ENCODE data around the gene STAM2. TPM values are rescaled to one million over a fixed set of nuclear protein-coding genes. Genes with fewer than 3 reads are reported as not detected.
"Not testable (repeated sequence)": the region's sequence is repeated elsewhere in the genome, so short reads cannot be mapped to it uniquely, and the experiment has no call there.

Gene STAM2
- total RNA-seq, 1 donor from 2014 or later: 18.6 TPM

GRCh38 chr2:152166633-152167032 is 8.9 kb downstream of the STAM2 start:
- Mint-ChIP-seq H3K4me3 (no peak overlapping the region), H3K36me3 (ENCODE audit: low read depth) (peaks cover 6% of the 10 kb centered on the region), H3K4me1 (ENCODE audit: low read depth) (peaks cover 22% of the 10 kb centered on the region), H3K9me3 (peaks cover under 1% of the 10 kb centered on the region), H3K27ac (no peak overlapping the region), H3K27me3 (ENCODE audit: insufficient read depth) (no peaks in the 10 kb centered on the region)
- DNase-seq (ENCODE audit: low spot score): no peak
- intact Hi-C loops (cut with micrococcal nuclease): loop anchor here (1.0 to 2.0 kb wide), 2 partner anchors 9 to 32 kb away; partner anchors contain the start of gene STAM2

GRCh38 chr2:152165780-152166179 is 9.8 kb downstream of the STAM2 start:
- Mint-ChIP-seq H3K9me3 (peaks cover 3% of the 10 kb centered on the region), H3K27ac (no peak overlapping the region), H3K36me3 (ENCODE audit: low read depth) (peaks cover 8% of the 10 kb centered on the region), H3K27me3 (ENCODE audit: insufficient read depth) (no peaks in the 10 kb centered on the region), H3K4me1 (ENCODE audit: low read depth) (peaks cover 19% of the 10 kb centered on the region), H3K4me3 (no peak overlapping the region)
- DNase-seq (ENCODE audit: low spot score): no peak
- intact Hi-C loops (cut with micrococcal nuclease): loop anchor here (2.0 kb wide), 1 partner anchor 31 kb away; no protein-coding TSS in a partner anchor

GRCh38 chr2:152165306-152165705 is 10.3 kb downstream of the STAM2 start:
- no peak overlapping the region for H3K27ac Mint-ChIP-seq
- peaks cover 8% of the 10 kb centered on the region for H3K36me3 Mint-ChIP-seq (ENCODE audit: low read depth)
- no peak for DNase-seq (ENCODE audit: low spot score)
- peaks cover 3% of the 10 kb centered on the region for H3K9me3 Mint-ChIP-seq
- H3K4me3 Mint-ChIP-seq: no peak overlapping the region
- no peaks in the 10 kb centered on the region for H3K27me3 Mint-ChIP-seq (ENCODE audit: insufficient read depth)
- H3K4me1 Mint-ChIP-seq (ENCODE audit: low read depth): peaks cover 19% of the 10 kb centered on the region
- intact Hi-C loops (cut with micrococcal nuclease): no loop called here

- H3K27ac Mint-ChIP-seq; H3K4me3 Mint-ChIP-seq; H3K9me3 Mint-ChIP-seq; H3K27me3 Mint-ChIP-seq (ENCODE audit: insufficient read depth); H3K36me3 Mint-ChIP-seq (ENCODE audit: low read depth); DNase-seq (ENCODE audit: low spot score); intact Hi-C loops (cut with micrococcal nuclease): not testable (repeated sequence)
- H3K4me1 Mint-ChIP-seq (ENCODE audit: low read depth): peaks cover 14% of the 10 kb centered on the region
These were observed 11.9 kb downstream of the STAM2 start for GRCh38 chr2:152163669-152164068.

GRCh38 chr2:152162141-152162540 is 13.4 kb downstream of the STAM2 start:
- intact Hi-C loops (cut with micrococcal nuclease): no loop called here
- no peak for DNase-seq (ENCODE audit: low spot score)
- Mint-ChIP-seq H3K36me3 (ENCODE audit: low read depth) (peaks cover 12% of the 10 kb centered on the region), H3K27me3 (ENCODE audit: insufficient read depth) (no peaks in the 10 kb centered on the region), H3K4me3 (no peak overlapping the region), H3K4me1 (ENCODE audit: low read depth) (peaks cover 11% of the 10 kb centered on the region), H3K27ac (no peak overlapping the region), H3K9me3 (peaks cover 10% of the 10 kb centered on the region)

- no peak for DNase-seq (ENCODE audit: low spot score)
- intact Hi-C loops (cut with micrococcal nuclease): no loop called here
- Mint-ChIP-seq H3K27me3 (ENCODE audit: insufficient read depth) (no peaks in the 10 kb centered on the region), H3K4me1 (ENCODE audit: low read depth) (peaks cover 5% of the 10 kb centered on the region), H3K36me3 (ENCODE audit: low read depth) (peaks cover 14% of the 10 kb centered on the region), H3K9me3 (peaks cover 10% of the 10 kb centered on the region), H3K27ac (no peak overlapping the region), H3K4me3 (no peak overlapping the region)
These were observed 14.0 kb downstream of the STAM2 start for GRCh38 chr2:152161598-152161997.

- peaks cover 10% of the 10 kb centered on the region for H3K9me3 Mint-ChIP-seq
- H3K27me3 Mint-ChIP-seq (ENCODE audit: insufficient read depth); H3K4me1 Mint-ChIP-seq (ENCODE audit: low read depth); DNase-seq (ENCODE audit: low spot score); intact Hi-C loops (cut with micrococcal nuclease); H3K4me3 Mint-ChIP-seq; H3K27ac Mint-ChIP-seq: not testable (repeated sequence)
- peaks cover 14% of the 10 kb centered on the region for H3K36me3 Mint-ChIP-seq (ENCODE audit: low read depth)
These were observed 15.2 kb downstream of the STAM2 start for GRCh38 chr2:152160378-152160777.

GRCh38 chr2:152157253-152157652 is 18.3 kb downstream of the STAM2 start:
- peaks cover 14% of the 10 kb centered on the region for H3K36me3 Mint-ChIP-seq (ENCODE audit: low read depth)
- peaks cover 10% of the 10 kb centered on the region for H3K9me3 Mint-ChIP-seq
- no peak overlapping the region for H3K27ac Mint-ChIP-seq
- peaks cover 4% of the 10 kb centered on the region for H3K4me1 Mint-ChIP-seq (ENCODE audit: low read depth)
- intact Hi-C loops (cut with micrococcal nuclease): no loop called here
- no peak for DNase-seq (ENCODE audit: low spot score)
- no peaks in the 10 kb centered on the region for H3K27me3 Mint-ChIP-seq (ENCODE audit: insufficient read depth)
- no peak overlapping the region for H3K4me3 Mint-ChIP-seq

- Mint-ChIP-seq H3K27me3 (ENCODE audit: insufficient read depth) (no peaks in the 10 kb centered on the region), H3K27ac (no peak overlapping the region), H3K36me3 (ENCODE audit: low read depth) (peaks cover 9% of the 10 kb centered on the region), H3K4me1 (ENCODE audit: low read depth) (peaks cover 4% of the 10 kb centered on the region), H3K4me3 (no peak overlapping the region), H3K9me3 (peaks cover 7% of the 10 kb centered on the region)
- intact Hi-C loops (cut with micrococcal nuclease): no loop called here
- DNase-seq (ENCODE audit: low spot score): no peak
These were observed 20.4 kb downstream of the STAM2 start for GRCh38 chr2:152155209-152155608.

GRCh38 chr2:152154462-152154861 is 21.1 kb downstream of the STAM2 start:
- Mint-ChIP-seq H3K27ac (no peak overlapping the region), H3K9me3 (peaks cover 7% of the 10 kb centered on the region), H3K4me1 (ENCODE audit: low read depth) (peaks cover 4% of the 10 kb centered on the region), H3K27me3 (ENCODE audit: insufficient read depth) (no peaks in the 10 kb centered on the region), H3K4me3 (no peak overlapping the region), H3K36me3 (ENCODE audit: low read depth) (peaks cover 7% of the 10 kb centered on the region)
- intact Hi-C loops (cut with micrococcal nuclease): no loop called here
- no peak for DNase-seq (ENCODE audit: low spot score)

GRCh38 chr2:152134488-152135280 is 40.9 kb downstream of the STAM2 start:
- H3K36me3 Mint-ChIP-seq (ENCODE audit: low read depth): peaks cover 17% of the 10 kb centered on the region

GRCh38 chr2:152132306-152132705 is 43.3 kb downstream of the STAM2 start:
- Mint-ChIP-seq H3K27ac (no peak overlapping the region), H3K36me3 (ENCODE audit: low read depth) (peaks cover 11% of the 10 kb centered on the region), H3K27me3 (ENCODE audit: insufficient read depth) (no peaks in the 10 kb centered on the region), H3K4me3 (no peak overlapping the region), H3K9me3 (no peaks in the 10 kb centered on the region), H3K4me1 (ENCODE audit: low read depth) (peaks cover 15% of the 10 kb centered on the region)
- DNase-seq (ENCODE audit: low spot score): no peak
- intact Hi-C loops (cut with micrococcal nuclease): no loop called here

More at GRCh38 chr2:152134488-152135280, 40.9 kb downstream of the STAM2 start:
- Mint-ChIP-seq H3K4me1 (ENCODE audit: low read depth) (peaks cover 15% of the 10 kb centered on the region), H3K27me3 (ENCODE audit: insufficient read depth) (no peaks in the 10 kb centered on the region), H3K27ac (no peak overlapping the region), H3K4me3 (no peak overlapping the region), H3K9me3 (no peaks in the 10 kb centered on the region)
- peak; percentile 5 for DNase-seq (ENCODE audit: low spot score)
- intact Hi-C loops (cut with micrococcal nuclease): loop anchor here (2.0 kb wide), 3 partner anchors 32 to 42 kb away; partner anchors contain the start of gene CACNB4

- Mint-ChIP-seq H3K27ac (no peak overlapping the region), H3K27me3 (ENCODE audit: insufficient read depth) (no peaks in the 10 kb centered on the region), H3K36me3 (ENCODE audit: low read depth) (peaks cover 15% of the 10 kb centered on the region), H3K4me1 (ENCODE audit: low read depth) (no peaks in the 10 kb centered on the region), H3K9me3 (no peaks in the 10 kb centered on the region), H3K4me3 (no peak overlapping the region)
- DNase-seq (ENCODE audit: low spot score): no peak
- intact Hi-C loops (cut with micrococcal nuclease): no loop called here
These were observed 47.9 kb downstream of the STAM2 start for GRCh38 chr2:152127628-152128027.
